RWPE1 (cell line): ENCODE data around the gene OR52R1.

Experiments
- CTCF ChIA-PET: fragments of 350-600 bp; sonication (Branson Sonifier 250); formaldehyde crosslinking; extraction: SDS; loops from one replicate; lab custom pipeline; 2021; lab: Yijun Ruan, JAX
- POLR2A ChIA-PET: fragments of 400-600 bp; formaldehyde crosslinking; extraction: SDS; loops from one replicate; lab custom pipeline; 2020; ENCODE audit warnings: antibody characterized with exemption; ENCODE audit not compliant: low non-redundant PET; lab: Yijun Ruan, JAX
- DNase-seq: peaks from one replicate; pipeline ENCODE4 v3.0.0; 2012; ENCODE audit warnings: low spot score
- H3K27ac ChIP-seq: fragments of 450-650 bp; 2 replicates; pipeline ENCODE4 v1.5.1; 2017
- CTCF ChIP-seq: fragments of 450-650 bp; conservative IDR thresholded peaks from 2 replicates; pipeline ENCODE4 v1.5.1; 2017; ENCODE audit warnings: low read depth, mild to moderate bottlenecking

OR52R1 gene

DNA sequence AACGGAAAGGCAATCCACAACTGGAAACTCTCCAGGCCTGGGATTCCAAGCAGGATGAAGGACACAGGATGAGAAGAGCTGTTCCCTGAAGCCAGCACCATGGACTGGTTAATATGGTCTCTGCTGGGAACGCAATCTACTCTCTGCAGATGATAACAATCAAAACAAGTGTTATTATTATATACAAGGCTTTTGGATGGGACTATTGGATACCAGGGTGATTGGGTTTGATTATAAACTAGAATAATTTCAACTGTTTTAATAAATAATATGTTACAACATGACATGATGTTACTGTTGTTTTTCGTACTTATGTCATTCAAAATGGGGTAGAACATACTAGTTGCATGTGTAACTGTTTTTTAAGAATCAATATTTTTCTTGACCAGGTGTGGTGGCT is at the start of gene OR52R1:
Gene OR52R1 (minus strand): TSS at position 101 of the 400 bp plus-strand sequence. CDS start 0 bp downstream, at position 101.
- TF ChIP-seq CTCF: no peak
- H3K27ac ChIP-seq: no peak within 1 kb of the TSS
- DNase-seq: no peak
- ChIA-PET POLR2A (no interaction called here), CTCF (no interaction called here)

- DNase-seq: no peak
- POLR2A ChIA-PET: no interaction called here
- CTCF ChIA-PET: no interaction called here
- H3K27ac ChIP-seq: no peak overlapping the region
- no peak for TF ChIP-seq CTCF
These were observed 46.9 kb upstream of the OR52R1 start for GRCh38 chr11:4851033-4851432.

- ChIA-PET CTCF (no interaction called here), POLR2A (no interaction called here)
- DNase-seq: no peak
- TF ChIP-seq CTCF: no peak
- H3K27ac ChIP-seq: no peak within 1 kb of the TSS
These were observed 44.8 kb upstream of the OR52R1 start, which contains the start of gene OR51S1 for GRCh38 chr11:4848908-4849532. Gene OR51S1 (minus strand): TSS chr11:4849208. CDS start chr11:4849208, 0 bp downstream.

GRCh38 chr11:4839851-4840549 is 35.8 kb upstream of the OR52R1 start:
- CTCF ChIA-PET: no interaction called here
- no peak for DNase-seq
- POLR2A ChIA-PET: no interaction called here
- no peak for TF ChIP-seq CTCF
- no peak overlapping the region for H3K27ac ChIP-seq

DNA sequence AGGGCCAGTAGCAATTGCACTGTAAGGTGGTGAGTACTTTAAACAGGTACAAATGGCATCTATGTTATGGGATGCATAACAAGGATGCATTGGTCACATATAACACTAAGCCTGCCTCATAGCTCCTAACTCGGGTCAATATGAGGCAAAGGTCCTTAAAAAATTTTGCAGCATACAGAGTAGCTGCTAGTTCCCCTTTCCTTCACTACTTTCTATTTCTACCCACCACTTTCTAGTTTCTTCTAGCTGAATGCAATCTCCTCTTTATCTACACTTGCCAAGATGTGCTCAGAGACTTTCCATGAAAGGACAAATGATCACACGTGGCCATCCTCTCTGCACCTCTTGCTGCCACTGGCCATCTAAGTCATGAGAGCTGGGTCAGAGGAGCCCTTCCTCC is 26.7 kb upstream of the OR52R1 start:
- CTCF ChIA-PET: no interaction called here
- no peak for DNase-seq
- TF ChIP-seq CTCF: no peak
- POLR2A ChIA-PET: no interaction called here
- no peak overlapping the region for H3K27ac ChIP-seq

GRCh38 chr11:4830346-4830745 is 26.2 kb upstream of the OR52R1 start:
- H3K27ac ChIP-seq: no peak overlapping the region
- no peak for TF ChIP-seq CTCF
- no peak for DNase-seq
- ChIA-PET CTCF (no interaction called here), POLR2A (no interaction called here)
